Esophagus (tissue), 2 donors: Measurements from ENCODE around the gene MOB2. TPM values are rescaled to one million over a fixed set of nuclear protein-coding genes. Genes with fewer than 3 reads are reported as not detected.

Source experiments
- H3K27ac ChIP-seq, 2 donors: one replicate each; pipeline ENCODE4 v1.5.1; 2013; ENCODE audit warnings: low read depth in 2 of 2, mild to moderate bottlenecking in 2 of 2, inconsistent platforms in 1 of 2, low read length in 1 of 2, moderate library complexity in 1 of 2
- H3K27me3 ChIP-seq, 2 donors: one replicate each; pipeline ENCODE4 v1.6.1; 2013; ENCODE audit warnings: low read length in 2 of 2, control low read depth in 1 of 2, mild to moderate bottlenecking in 1 of 2; ENCODE audit not compliant: insufficient read depth in 2 of 2, control insufficient read depth in 1 of 2
- H3K36me3 ChIP-seq, 2 donors: one replicate each; pipeline ENCODE4 v1.6.1; 2013; ENCODE audit warnings: low read length in 1 of 2; ENCODE audit not compliant: control insufficient read depth in 2 of 2, insufficient read depth in 2 of 2
- H3K4me1 ChIP-seq, 2 donors: one replicate each; pipeline ENCODE4 v1.6.1; 2013; ENCODE audit warnings: low read length in 1 of 2; ENCODE audit not compliant: control insufficient read depth in 2 of 2, insufficient read depth in 2 of 2
- H3K4me3 ChIP-seq, 2 donors: one replicate each; pipeline ENCODE4 v1.5.1; 2013; ENCODE audit warnings: low read length in 2 of 2, mild to moderate bottlenecking in 2 of 2, low read depth in 1 of 2, moderate library complexity in 1 of 2
- H3K9me3 ChIP-seq, 2 donors: one replicate each; pipeline ENCODE4 v1.6.1; 2013; ENCODE audit warnings: mild to moderate bottlenecking in 2 of 2, low read depth in 1 of 2, low read length in 1 of 2, moderate library complexity in 1 of 2; ENCODE audit not compliant: control insufficient read depth in 2 of 2, insufficient read depth in 1 of 2
- WGBS, 2 donors: extraction: QIAGEN DNeasy Blood & Tissue Kit; methylation state at CpG; one replicate each; pipeline ENCODE4 v1.1.7; 2013; 5-methylcytosine and 5-hydroxymethylcytosine counted together
- polyA plus RNA-seq, 2 donors: library from polyadenylated mRNA; stranded (reverse); fragments of 200-250 nt; gene quantifications; one replicate each; pipeline ENCODE4 v1.2.3, GENCODE V29; 2013
- donor health status: healthy with polysubstance abuse.
- donor health status: Bipolar disorder and iron deficiency.

MOB2 gene, protein sequence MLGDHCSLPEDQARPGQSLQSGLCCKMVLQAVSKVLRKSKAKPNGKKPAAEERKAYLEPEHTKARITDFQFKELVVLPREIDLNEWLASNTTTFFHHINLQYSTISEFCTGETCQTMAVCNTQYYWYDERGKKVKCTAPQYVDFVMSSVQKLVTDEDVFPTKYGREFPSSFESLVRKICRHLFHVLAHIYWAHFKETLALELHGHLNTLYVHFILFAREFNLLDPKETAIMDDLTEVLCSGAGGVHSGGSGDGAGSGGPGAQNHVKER
- 10 to 100 TPM; 33.2 to 43.8 TPM for polyA plus RNA-seq

DNA sequence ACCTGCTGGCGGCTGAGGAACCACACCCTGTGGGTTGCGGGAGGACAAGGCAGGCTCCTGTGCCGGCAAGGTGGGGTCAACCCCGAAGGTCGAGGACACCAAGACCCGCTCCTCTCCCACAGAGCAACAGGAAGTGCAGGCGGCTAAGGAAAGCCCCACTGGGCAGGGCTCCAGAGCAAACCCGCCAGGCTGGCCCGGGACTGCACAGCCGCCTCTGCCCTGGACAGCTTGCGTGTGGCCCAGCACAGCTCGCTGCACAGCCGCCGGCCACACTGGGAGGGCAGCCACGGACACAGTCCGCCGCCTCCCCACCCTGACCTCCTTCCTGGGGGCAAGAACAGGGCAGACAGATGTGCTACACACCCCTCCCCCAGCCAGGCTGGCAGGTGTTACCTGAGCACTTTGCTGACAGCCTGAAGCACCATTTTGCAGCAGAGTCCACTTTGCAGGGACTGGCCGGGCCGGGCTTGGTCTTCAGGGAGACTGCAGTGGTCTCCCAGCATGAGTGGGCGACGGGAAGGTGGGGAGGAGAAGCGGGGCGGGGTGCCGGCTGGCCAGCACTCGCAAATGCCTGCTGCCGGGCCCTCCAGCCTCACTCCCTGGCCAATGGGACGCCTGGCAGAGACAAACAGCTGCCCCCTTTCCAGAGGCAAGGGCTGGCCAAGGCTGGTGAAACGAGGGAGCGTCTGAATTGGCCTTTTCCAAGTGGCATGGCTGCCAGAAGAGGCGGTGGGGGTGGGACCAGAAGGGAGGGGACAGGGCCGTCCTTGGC is at the start of gene MOB2:
Gene MOB2 (minus strand): TSS at position 726 of the 772 bp plus-strand sequence. CDS start 223 bp downstream, at position 503.
- no peaks in the 10 kb centered on the region for H3K27me3 ChIP-seq
- WGBS, 2 donors, result 34 to 42% methylated on average over 31 of the region's 31 CpGs
- no peaks in the 10 kb centered on the region for H3K9me3 ChIP-seq
- peaks cover 0 to 14% of the 10 kb centered on the region in 2 donors for H3K36me3 ChIP-seq
- peak within 1 kb of the TSS; percentile 74 to 84 for H3K27ac ChIP-seq
- H3K4me3 ChIP-seq, result peak within 1 kb of the TSS; percentile 29 to 39
- H3K4me1 ChIP-seq, result peaks cover 21 to 59% of the 10 kb centered on the region in 2 donors

- peaks cover 0 to 10% of the 10 kb centered on the region in 2 donors for H3K36me3 ChIP-seq
- H3K4me3 ChIP-seq, result no peak overlapping the region
- no peaks in the 10 kb centered on the region for H3K27me3 ChIP-seq
- H3K27ac ChIP-seq, result no peak overlapping the region
- peaks cover 20 to 45% of the 10 kb centered on the region in 2 donors for H3K4me1 ChIP-seq
- H3K9me3 ChIP-seq, result no peaks in the 10 kb centered on the region
- 65 to 74% methylated on average over 14 of the region's 14 CpGs for WGBS, 2 donors
Measured at GRCh38 chr11:1534682-1535081, 48.1 kb upstream of the MOB2 start.

DNA sequence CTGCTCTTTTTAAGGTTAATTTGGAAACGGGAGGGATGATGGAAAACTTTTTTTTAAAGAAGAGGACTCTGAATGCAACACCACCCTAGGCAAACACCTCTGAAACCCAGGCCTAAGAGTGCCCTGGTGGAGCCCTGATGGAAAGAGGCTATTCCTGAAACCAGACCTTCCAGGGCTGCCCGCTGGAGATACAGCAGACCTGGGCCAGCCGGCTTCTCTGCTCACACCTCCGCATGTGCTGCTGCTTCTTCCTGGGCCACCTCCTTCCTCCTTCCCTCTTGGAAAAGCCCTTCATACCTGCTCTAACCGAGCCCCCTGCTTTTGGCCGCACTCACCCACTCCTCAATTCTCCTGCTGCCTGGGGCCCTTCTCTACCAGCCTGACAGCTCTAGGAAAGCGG is 47.6 kb upstream of the MOB2 start:
- H3K4me1 ChIP-seq, result peaks cover 20 to 50% of the 10 kb centered on the region in 2 donors
- no peak overlapping the region for H3K27ac ChIP-seq

GRCh38 chr11:1533342-1533725 is 46.8 kb upstream of the MOB2 start:
- Histone ChIP-seq H3K4me3 (no peak overlapping the region), H3K4me1 (peaks cover 20 to 55% of the 10 kb centered on the region in 2 donors), H3K27me3 (no peaks in the 10 kb centered on the region), H3K9me3 (no peaks in the 10 kb centered on the region), H3K36me3 (peaks cover 0 to 10% of the 10 kb centered on the region in 2 donors), H3K27ac (peak overlapping the region; percentile 89)
- 80 to 89% methylated on average over 10 of the region's 10 CpGs for WGBS, 2 donors

More for the DNA sequence above, 47.6 kb upstream of the MOB2 start:
- Histone ChIP-seq H3K9me3 (no peaks in the 10 kb centered on the region), H3K36me3 (peaks cover 0 to 10% of the 10 kb centered on the region in 2 donors), H3K27me3 (no peaks in the 10 kb centered on the region), H3K4me3 (no peak overlapping the region)
- 89 to 95% methylated on average over 7 of the region's 7 CpGs for WGBS, 2 donors

DNA sequence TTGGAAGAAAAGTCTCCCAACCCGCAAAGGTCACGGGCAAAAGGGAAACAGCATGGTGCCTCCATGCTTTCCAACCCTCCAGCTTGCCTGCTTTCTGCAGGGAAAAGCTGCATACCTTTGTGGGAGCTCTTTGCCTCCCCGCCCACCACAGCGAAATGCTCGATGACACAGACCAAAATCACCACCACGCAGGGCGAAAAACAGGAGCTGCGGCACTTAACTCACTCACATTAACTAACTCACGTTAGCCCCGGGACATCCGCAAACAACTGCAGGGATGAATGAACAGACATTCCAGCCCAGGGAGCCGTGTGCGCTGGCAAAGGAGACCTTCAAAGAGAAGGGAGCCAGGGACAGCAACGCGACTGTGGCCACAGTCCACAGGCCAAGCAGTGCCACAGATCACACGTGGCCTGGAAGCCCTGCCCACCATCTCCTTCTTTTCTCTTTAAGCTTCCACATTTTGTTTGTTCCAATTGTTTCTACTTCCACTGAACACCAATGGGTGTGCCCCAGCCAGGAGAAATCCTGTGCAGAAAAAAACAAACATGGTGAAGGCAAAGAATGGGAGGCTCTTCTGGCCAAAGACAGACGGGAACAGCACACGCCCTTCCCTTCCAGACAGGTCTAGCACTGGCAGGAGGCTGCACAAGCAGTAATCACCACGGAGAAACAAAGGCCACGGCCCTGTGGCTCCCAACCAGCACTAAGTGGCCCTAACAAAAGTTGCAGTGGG is 46.2 kb upstream of the MOB2 start:
- WGBS, 2 donors, result 48 to 50% methylated on average over 20 of the region's 20 CpGs
- H3K27ac ChIP-seq, result peak overlapping the region; percentile 89

GRCh38 chr11:1532014-1532586 is 45.5 kb upstream of the MOB2 start:
- peaks cover 20 to 53% of the 10 kb centered on the region in 2 donors for H3K4me1 ChIP-seq
- WGBS, 2 donors, result 42 to 58% methylated on average over 17 of the region's 17 CpGs
- H3K9me3 ChIP-seq, result no peaks in the 10 kb centered on the region
- peak overlapping the region; percentile 89 for H3K27ac ChIP-seq
- no peak overlapping the region for H3K4me3 ChIP-seq
- H3K27me3 ChIP-seq, result no peaks in the 10 kb centered on the region
- H3K36me3 ChIP-seq, result peaks cover 1 to 10% of the 10 kb centered on the region in 2 donors

More for the DNA sequence above, 46.2 kb upstream of the MOB2 start:
- H3K4me1 ChIP-seq, result peaks cover 20 to 55% of the 10 kb centered on the region in 2 donors
- H3K27me3 ChIP-seq, result no peaks in the 10 kb centered on the region
- H3K36me3 ChIP-seq, result peaks cover 0 to 10% of the 10 kb centered on the region in 2 donors
- H3K4me3 ChIP-seq, result no peak overlapping the region
- no peaks in the 10 kb centered on the region for H3K9me3 ChIP-seq

DNA sequence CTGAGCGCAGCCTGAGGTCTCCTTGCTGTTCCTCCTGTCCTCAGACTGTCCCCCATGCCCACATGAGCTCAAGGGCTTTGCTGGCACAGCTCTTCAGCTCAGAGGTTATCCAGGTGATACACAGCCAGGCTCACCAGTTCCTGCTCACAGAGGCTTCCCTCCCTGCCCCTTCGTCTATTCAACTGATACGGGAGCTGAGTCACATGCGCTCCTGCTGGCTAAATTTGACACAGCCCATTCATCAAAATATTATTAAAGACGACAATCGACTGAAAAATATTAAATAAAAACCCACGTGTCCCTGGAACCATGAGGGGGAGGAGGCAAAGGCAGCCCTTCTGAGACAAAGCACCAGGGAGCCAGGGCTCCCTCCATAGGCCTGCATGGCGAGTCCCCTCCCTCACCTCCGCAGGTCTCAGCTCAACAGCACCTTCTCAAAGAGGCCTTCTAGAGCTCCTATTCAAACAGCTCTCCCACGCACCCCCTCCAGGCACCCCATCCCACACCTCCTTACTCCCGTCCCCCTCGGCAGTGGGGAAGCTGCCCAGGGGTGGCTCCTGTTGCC is 45.0 kb upstream of the MOB2 start:
- Histone ChIP-seq H3K27me3 (no peaks in the 10 kb centered on the region), H3K4me3 (no peak overlapping the region), H3K27ac (peak overlapping the region; percentile 89), H3K36me3 (peaks cover 2 to 12% of the 10 kb centered on the region in 2 donors), H3K9me3 (no peaks in the 10 kb centered on the region), H3K4me1 (peaks cover 20 to 53% of the 10 kb centered on the region in 2 donors)
- 40 to 51% methylated on average over 12 of the region's 12 CpGs for WGBS, 2 donors

GRCh38 chr11:1530686-1531448 is 44.3 kb upstream of the MOB2 start:
- 71 to 81% methylated on average over 19 of the region's 19 CpGs for WGBS, 2 donors
- H3K4me1 ChIP-seq, result peaks cover 20 to 56% of the 10 kb centered on the region in 2 donors
- peaks cover 2 to 12% of the 10 kb centered on the region in 2 donors for H3K36me3 ChIP-seq
- no peaks in the 10 kb centered on the region for H3K9me3 ChIP-seq
- peak overlapping the region in 1 of 2 donors; percentile 10 for H3K4me3 ChIP-seq
- peak overlapping the region; percentile 89 for H3K27ac ChIP-seq
- H3K27me3 ChIP-seq, result no peaks in the 10 kb centered on the region
